Panc1 (cell line): ENCODE results near the gene MRPL9. TPM values are rescaled to one million over a fixed set of nuclear protein-coding genes. Genes with fewer than 3 reads are reported as not detected.

ENCODE experiments used
- ATAC-seq: fragments of 200-7000 bp; cut with Tn5 transposase; 2 replicates; pipeline ENCODE4 v1.9.1; 2020; ENCODE audit warnings: mild to moderate bottlenecking, moderate library complexity
- BruUV-seq: library from RNA; stranded (reverse); fragments of 400-500 nt; replicated peaks from 2 replicates; lab custom pipeline; 2021; lab: Mats Ljungman, UMichigan
- CTCF ChIA-PET: fragments of 300-600 bp; sonication (Branson Sonifier 250); formaldehyde crosslinking; loops from one replicate; lab custom pipeline; 2022; ENCODE audit warnings: antibody characterized with exemption; lab: Charles Lee
- POLR2A ChIA-PET: fragments of 300-600 bp; sonication (Branson Sonifier 250); formaldehyde crosslinking; loops from one replicate; lab custom pipeline; 2022; ENCODE audit warnings: antibody characterized with exemption; lab: Charles Lee
- DNase-seq: peaks from one replicate; pipeline ENCODE4 v3.0.0-alpha.2; 2010; ENCODE audit warnings: low read depth, low spot score
- H3K27ac ChIP-seq: 2 replicates; pipeline ENCODE4 v1.5.1; 2011; ENCODE audit warnings: mild to moderate bottlenecking, low read length, inconsistent platforms
- H3K27me3 ChIP-seq: fragments of 200-500 bp; sonication (Bioruptor generic); 2 replicates; pipeline ENCODE4 v1.6.0; 2014; ENCODE audit warnings: low read length, inconsistent platforms; ENCODE audit not compliant: control insufficient read depth, insufficient read depth
- H3K36me3 ChIP-seq: fragments of 200-500 bp; sonication (Bioruptor generic); 2 replicates; pipeline ENCODE4 v1.5.1; 2014; ENCODE audit warnings: inconsistent platforms, mild to moderate bottlenecking, low read length, moderate library complexity; ENCODE audit not compliant: control insufficient read depth, insufficient read depth
- H3K4me1 ChIP-seq: 2 replicates; pipeline ENCODE4 v1.5.1; 2011; ENCODE audit warnings: inconsistent platforms, mild to moderate bottlenecking, low read length, moderate library complexity; ENCODE audit not compliant: control insufficient read depth, insufficient read depth
- H3K4me3 ChIP-seq, 2 experiments: 2 replicates each; pipeline ENCODE4 v1.5.1; 2011 to 2012; ENCODE audit warnings: low read depth in 2 of 2, low read length in 2 of 2, mild to moderate bottlenecking in 2 of 2, inconsistent platforms in 1 of 2, moderate library complexity in 1 of 2
- H3K9me3 ChIP-seq: fragments of 200-500 bp; sonication (Bioruptor generic); 2 replicates; pipeline ENCODE4 v1.5.1; 2014; ENCODE audit warnings: low read depth, mild to moderate bottlenecking, inconsistent platforms, low read length, moderate library complexity; ENCODE audit not compliant: control insufficient read depth, insufficient read depth
- CTCF ChIP-seq: fragments of 450-650 bp; IDR thresholded peaks from 2 replicates; pipeline ENCODE4 v1.5.1; 2017; ENCODE audit warnings: mild to moderate bottlenecking
- POLR2AphosphoS5 ChIP-seq: IDR thresholded peaks from 2 replicates; pipeline ENCODE4 v1.6.1; 2012; ENCODE audit warnings: mild to moderate bottlenecking, low read depth, low read length, moderate library complexity
- SIN3A ChIP-seq: IDR thresholded peaks from 2 replicates; pipeline ENCODE4 v1.6.1; 2012; ENCODE audit warnings: low read depth, mild to moderate bottlenecking, low read length, moderate library complexity, borderline replicate concordance; ENCODE audit not compliant: insufficient read depth
- TCF7L2 ChIP-seq: IDR thresholded peaks from 2 replicates; pipeline ENCODE4 v1.6.1; 2011; ENCODE audit warnings: mild to moderate bottlenecking, low read depth, low read length, inconsistent platforms
- in situ Hi-C: cut with HindIII; loops from 2 replicates; pipeline ENCODE4 v1.10.0; 2016; ENCODE audit warnings: low sequenced_read_pairs, low pct_unique_long_range_greater_than_20kb
- intact Hi-C: fragments of 100-400 bp; cut with micrococcal nuclease; formaldehyde crosslinking; loops from one replicate; pipeline ENCODE4 v1.10.0; 2022; ENCODE audit not compliant: unreplicated experiment
- total RNA-seq: library from RNA; stranded (reverse); gene quantifications from one replicate; pipeline ENCODE4 v1.2.1, GENCODE V29; 2021; ENCODE audit not compliant: unreplicated experiment
- TF ChIP-seq, protein P1 (sequence below), 2 experiments: IDR thresholded peaks; 2 replicates each; pipeline ENCODE4 v1.6.1; 2011 to 2012; ENCODE audit warnings: low read depth in 2 of 2, control low read depth in 1 of 2, low read length in 1 of 2, mild to moderate bottlenecking in 1 of 2, moderate library complexity in 1 of 2; ENCODE audit not compliant: insufficient read depth in 1 of 2

Gene MRPL9
- total RNA-seq, 1 experiment from 2014 or later = 98.3 TPM

DNA sequence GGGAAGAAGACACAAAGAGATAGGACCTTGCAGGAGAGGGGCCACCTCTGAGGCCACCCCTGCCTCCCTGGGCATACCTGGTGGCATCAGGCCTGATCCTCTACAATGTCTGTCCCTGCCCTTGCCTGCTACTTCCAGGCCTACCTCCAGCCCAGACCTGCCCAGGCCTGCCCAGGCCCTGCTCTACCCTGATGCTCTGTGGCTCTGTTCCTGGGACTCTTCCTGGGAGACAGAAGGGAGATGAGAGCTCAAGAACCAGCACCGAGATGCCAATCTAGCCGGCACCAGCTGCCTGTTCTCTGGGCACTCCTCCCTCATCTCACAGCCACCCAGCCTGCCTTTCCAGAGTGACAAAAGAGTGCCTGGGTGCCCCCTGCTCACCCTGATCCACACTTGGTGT, 49.4 kb downstream of the MRPL9 start:
- Histone ChIP-seq H3K4me3 (no peak overlapping the region), H3K36me3 (no peaks in the 10 kb centered on the region), H3K27ac (no peak overlapping the region), H3K4me1 (no peaks in the 10 kb centered on the region; the same call in 1 of the 2 replicates), H3K9me3 (no peaks in the 10 kb centered on the region), H3K27me3 (no peaks in the 10 kb centered on the region; the same call in 1 of the 2 replicates)
- TF ChIP-seq CTCF = no peak
- TF ChIP-seq POLR2AphosphoS5 = no peak
- TF ChIP-seq SIN3A = no peak
- TF ChIP-seq, protein P1, sequence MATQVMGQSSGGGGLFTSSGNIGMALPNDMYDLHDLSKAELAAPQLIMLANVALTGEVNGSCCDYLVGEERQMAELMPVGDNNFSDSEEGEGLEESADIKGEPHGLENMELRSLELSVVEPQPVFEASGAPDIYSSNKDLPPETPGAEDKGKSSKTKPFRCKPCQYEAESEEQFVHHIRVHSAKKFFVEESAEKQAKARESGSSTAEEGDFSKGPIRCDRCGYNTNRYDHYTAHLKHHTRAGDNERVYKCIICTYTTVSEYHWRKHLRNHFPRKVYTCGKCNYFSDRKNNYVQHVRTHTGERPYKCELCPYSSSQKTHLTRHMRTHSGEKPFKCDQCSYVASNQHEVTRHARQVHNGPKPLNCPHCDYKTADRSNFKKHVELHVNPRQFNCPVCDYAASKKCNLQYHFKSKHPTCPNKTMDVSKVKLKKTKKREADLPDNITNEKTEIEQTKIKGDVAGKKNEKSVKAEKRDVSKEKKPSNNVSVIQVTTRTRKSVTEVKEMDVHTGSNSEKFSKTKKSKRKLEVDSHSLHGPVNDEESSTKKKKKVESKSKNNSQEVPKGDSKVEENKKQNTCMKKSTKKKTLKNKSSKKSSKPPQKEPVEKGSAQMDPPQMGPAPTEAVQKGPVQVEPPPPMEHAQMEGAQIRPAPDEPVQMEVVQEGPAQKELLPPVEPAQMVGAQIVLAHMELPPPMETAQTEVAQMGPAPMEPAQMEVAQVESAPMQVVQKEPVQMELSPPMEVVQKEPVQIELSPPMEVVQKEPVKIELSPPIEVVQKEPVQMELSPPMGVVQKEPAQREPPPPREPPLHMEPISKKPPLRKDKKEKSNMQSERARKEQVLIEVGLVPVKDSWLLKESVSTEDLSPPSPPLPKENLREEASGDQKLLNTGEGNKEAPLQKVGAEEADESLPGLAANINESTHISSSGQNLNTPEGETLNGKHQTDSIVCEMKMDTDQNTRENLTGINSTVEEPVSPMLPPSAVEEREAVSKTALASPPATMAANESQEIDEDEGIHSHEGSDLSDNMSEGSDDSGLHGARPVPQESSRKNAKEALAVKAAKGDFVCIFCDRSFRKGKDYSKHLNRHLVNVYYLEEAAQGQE (IDR thresholded peaks at IDR 0.05; ENCODE audit: insufficient read depth in 1 of 2, low read depth in 2 of 2, low read length in 1 of 2) = no peak
- no peak for TF ChIP-seq TCF7L2
- in situ Hi-C loops = no loop called here
- ChIA-PET POLR2A (no interaction called here), CTCF (no interaction called here)
- ATAC-seq (no peak), DNase-seq (no peak)
- intact Hi-C loops = no loop called here
- BruUV-seq = no TSS peak

GRCh38 chr1:151713044-151713443, 50.3 kb downstream of the MRPL9 start:
- no peaks in the 10 kb centered on the region for H3K9me3 ChIP-seq
- CTCF ChIA-PET = no interaction called here
- BruUV-seq = no TSS peak
- intact Hi-C loops (no loop called here), in situ Hi-C loops (no loop called here)
- H3K27me3 ChIP-seq = no peaks in the 10 kb centered on the region; the same call in 1 of the 2 replicates
- TF ChIP-seq TCF7L2 = no peak
- no peak for TF ChIP-seq POLR2AphosphoS5
- TF ChIP-seq, protein P1 (IDR thresholded peaks at IDR 0.05; ENCODE audit: insufficient read depth in 1 of 2, low read depth in 2 of 2, low read length in 1 of 2) = no peak
- TF ChIP-seq SIN3A = no peak
- no peak for TF ChIP-seq CTCF
- POLR2A ChIA-PET = no interaction called here
- no peak overlapping the region for H3K4me3 ChIP-seq
- ATAC-seq (no peak), DNase-seq (no peak)
- H3K4me1 ChIP-seq = no peaks in the 10 kb centered on the region; the same call in 1 of the 2 replicates
- H3K36me3 ChIP-seq = no peaks in the 10 kb centered on the region
- H3K27ac ChIP-seq = no peak overlapping the region
